HG03060 (cell line): ENCODE measurements around the gene ANKRD11.
"Not testable (repeated sequence)": the region's sequence is repeated elsewhere in the genome, so short reads cannot be mapped to it uniquely, and the experiment has no call there.

Source experiments
- ATAC-seq: cut with Tn5 transposase; IDR thresholded peaks from one replicate; pipeline ENCODE4 v1.9.1; 2021; ENCODE audit warnings: low read depth, moderate number of reproducible peaks; ENCODE audit not compliant: unreplicated experiment

ANKRD11 gene

DNA sequence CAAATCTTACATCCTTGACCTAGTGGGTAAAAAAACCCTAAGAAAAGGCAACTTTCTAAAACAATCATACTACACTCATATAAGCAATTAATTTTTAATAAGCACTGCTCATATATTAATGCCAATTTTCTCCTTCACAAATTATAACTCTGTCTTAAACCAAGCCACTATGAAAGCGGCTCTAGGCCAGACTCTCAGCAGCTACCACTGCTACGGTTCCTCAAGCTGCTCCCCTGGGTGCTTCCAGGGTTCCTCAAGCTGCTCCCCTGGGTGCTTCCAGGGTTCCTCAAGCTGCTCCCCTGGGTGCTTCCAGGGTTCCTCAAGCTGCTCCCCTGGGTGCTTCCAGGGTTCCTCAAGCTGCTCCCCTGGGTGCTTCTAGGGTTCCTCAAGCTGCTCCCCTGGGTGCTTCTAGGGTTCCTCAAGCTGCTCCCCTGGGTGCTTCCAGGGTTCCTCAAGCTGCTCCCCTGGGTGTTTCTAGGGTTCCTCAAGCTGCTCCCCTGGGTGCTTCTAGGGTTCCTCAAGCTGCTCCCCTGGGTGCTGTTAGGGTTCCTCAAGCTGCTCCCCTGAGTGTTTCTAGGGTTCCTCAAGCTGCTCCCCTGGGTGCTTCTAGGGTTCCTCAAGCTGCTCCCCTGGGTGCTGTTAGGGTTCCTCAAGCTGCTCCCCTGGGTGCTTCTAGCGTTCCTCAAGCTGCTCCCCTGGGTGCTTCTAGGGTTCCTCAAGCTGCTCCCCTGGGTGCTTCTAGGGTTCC, 35.8 kb downstream of the ANKRD11 start:
- ATAC-seq = not testable (repeated sequence)

DNA sequence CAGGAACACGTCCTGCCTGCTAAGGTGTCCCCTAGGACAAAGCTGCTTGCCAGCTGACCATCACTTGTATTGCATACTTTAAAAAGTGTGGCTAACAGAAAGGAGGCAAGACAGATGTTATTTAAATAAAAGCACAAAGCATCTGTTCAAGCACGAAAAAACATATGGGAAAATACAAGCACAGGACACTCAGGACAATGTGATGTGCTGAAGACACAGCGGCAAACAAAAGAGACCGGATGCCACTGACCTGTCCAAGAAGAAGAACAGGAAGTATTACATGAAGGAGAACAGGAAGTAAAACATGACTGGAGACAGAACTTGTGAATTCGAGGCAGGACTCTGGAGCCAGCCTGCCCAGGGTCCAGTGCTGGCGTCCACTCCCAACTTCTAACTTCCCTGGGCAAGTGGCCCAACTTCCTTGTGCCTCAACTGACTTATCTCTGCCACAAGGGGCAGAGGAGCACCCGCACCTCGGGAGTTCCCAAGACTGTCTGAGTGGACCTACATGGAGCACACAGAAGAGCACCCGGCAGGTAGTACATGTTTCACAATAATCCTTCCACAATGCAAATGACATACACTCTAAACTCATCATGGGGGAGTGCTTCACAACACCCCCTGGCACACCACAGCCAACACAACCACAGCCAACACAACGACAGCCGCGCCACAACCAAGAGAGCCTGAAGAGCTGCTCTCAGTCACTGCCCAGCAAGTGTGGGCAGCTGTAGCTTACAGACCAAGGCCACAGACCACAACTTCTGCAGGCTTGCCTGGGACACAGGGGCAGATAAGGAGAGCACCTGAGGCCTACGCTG, 36.6 kb downstream of the ANKRD11 start:
- ATAC-seq = no peak

DNA sequence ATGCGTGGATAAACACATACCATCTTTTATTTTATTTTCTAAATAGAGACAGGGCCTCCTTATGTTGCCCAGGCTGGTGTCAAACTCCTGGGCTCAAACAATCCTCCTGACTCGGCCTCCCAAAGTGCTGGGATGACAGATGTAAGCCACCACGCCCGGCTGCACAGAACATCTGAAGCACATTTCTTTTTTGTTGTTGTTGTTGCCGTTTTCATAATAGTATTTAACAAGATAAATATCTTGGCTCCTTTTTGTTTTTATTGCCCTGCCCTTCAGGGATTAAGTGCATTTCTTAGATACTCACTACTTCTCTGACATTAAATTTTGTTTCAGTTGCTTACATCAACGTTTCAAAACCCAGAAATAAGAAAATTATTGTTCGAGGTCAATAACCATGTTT, 37.4 kb downstream of the ANKRD11 start:
- no peak for ATAC-seq

DNA sequence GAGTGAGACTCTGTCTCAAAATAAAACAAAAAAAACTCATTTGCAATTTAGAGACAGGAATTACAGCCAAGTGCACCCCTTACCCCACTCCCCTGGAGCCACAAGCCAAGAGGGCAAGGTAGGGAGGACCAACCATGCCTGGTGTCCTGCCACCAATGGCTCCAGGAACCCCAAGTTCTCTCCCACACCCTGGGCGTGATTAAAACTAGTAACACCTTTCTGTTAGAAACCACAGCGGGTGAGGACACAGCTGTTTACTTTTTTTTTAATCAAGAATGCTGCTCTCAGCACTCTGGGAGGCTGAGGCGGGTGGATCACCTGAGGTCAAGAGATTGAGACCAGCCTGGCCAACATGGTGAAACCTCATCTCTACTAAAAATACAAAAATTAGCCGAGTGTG, 38.1 kb downstream of the ANKRD11 start:
- ATAC-seq = no peak

DNA sequence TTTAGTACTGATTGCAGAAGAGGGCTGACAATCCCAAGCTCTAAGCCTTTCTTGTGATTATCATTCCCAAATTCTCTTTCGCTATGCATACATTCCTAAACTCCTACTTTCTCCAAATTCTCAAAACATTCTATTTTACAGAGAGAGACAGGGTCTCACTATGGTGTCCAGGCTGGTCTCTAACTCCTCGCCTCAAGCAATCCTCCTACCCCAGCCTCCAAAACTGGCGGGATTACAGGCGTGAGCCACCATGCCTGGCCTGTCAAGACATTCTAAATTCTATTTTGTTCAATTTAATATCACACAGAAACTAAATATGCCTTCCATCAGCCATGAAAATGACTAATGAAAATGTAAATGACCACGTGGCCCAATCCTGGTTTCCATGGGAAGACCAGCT, 39.8 kb downstream of the ANKRD11 start:
- ATAC-seq = no peak

DNA sequence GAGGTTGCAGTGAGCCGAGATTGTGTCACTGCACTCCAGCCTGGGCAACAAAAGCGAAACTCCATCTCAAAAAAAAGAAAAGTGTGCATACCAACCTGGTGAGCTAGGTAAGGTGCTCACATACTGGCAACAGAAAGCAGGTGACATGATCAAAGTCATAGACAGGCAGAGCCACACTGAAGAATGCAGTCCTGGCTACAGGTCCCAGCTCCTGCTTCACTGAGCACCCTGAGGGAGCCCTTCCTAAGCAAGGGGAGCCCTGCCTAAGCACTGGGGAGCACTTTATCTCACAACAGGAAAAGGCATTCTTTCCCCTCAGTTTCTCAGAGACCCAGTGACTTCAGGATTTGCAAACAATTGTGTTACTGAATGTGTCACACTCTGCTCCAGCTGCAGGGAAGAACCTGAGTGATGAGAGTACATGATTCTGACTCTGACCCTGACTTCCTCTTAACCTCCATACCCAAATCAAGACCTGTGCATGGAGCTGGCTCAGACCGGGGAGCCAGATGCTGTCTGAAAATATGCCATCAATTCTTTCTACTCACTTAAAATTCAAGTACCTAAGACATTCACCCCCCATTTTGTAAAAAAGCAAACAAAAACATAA, 40.5 kb downstream of the ANKRD11 start:
- ATAC-seq = no peak

DNA sequence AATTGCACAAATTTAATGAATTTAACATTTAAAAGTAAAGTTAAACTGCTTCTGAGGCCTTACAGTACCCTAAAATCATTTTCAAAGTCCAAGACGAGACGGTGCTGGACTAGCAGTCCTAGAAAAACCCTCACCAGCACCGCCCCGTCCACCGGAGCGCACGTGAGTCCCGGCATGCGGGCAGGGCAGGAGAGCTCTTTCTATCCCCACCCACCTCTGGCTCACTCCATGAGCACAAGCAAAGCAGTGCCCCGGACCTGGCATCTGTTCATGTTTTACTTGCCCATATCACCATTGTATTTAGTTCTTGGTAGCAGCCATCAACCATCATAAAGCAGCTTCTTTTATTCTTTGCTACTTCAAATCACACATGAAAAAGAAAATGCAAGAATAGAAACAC, 41.7 kb downstream of the ANKRD11 start:
- no peak for ATAC-seq

DNA sequence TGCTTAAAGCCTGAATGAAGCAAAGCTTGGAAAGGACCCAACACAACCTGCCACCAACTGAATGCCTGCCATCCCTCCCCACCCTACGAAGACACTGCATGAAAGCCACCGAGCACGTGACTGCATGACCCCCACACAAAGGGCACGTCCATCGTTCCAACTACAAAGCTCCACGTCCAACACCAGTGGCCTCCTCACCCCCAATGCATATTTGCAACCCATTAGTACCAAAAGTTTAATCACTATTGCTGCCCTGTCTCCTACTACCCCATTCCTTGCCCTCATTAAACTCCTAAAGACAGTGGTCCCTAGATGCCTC, 43.4 kb downstream of the ANKRD11 start:
- no peak for ATAC-seq

DNA sequence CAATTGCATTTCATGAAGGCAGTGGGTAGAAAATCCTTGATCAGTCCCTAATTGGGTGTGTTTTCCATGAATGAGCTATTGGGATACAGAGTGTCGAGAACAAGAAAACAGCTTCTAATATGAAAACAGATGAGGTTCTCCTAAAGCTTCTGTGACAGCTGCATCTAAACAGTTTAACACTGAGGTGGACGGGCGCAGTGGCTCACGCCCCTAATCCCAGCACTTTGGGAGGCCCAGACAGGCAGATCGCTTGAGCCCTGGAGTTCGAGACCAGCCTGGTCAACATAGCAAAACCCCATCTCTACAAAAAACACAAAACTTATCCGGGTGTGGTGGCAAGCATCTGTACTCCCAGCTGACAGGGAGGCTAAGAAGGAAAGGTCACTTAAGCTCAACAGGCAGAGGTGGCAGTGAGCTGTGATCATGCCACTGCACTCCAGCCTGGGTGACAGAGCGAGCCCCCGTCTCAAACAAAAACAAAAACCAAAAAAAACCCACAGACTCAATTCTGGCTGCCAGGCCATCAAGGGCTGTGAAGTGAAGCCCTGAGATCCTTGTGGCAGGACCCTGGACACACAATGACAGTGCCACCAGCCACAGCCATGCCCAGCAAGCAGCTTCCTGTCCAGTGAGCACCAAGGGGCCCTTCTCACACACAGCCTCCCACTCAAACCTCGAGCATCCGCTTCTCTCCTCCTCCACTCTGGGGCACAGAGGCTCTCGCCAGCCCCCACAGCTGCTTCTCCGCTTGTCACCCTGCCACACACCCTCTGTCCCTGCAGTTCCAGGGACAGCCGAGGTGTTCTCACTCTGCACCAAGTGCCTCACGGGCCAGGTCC, 44.0 kb downstream of the ANKRD11 start:
- no peak for ATAC-seq

DNA sequence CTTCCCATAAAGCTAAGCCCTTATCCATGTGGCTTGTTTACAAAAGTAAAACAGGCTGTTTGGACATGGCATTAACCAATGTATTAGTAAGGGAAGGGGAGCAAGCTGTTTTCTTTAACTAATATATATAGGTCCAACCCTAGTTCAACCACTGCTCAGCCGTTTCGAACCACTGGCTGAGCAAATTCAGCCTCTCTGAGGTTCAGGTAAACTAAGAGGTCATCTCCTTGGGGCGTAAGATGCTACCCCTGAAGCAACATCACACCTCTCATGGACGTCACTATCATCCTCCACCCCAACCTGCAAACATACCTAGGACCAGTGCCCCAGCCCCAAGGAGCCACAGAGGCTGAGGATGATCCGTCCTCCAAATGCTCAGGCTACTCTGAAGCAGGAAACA, 45.2 kb downstream of the ANKRD11 start:
- ATAC-seq = no peak

DNA sequence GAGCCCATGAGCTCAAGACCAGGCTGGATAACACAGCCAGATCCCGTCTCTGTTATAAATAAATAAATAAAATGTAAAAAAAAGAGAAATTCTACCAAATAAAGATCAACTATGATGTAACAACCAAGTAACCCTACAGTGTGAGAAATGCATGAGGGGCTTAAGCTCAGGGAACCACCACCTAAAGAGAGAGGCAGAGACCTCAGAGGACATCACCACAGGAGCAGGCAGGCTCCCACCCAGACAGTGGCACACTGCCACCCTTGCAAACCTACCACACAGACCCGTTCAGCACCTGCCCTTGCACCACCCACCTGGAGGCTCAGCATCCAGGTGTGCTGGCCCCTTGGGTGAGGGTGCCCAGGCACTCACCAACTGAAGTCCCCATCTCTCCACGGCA, 45.6 kb downstream of the ANKRD11 start:
- no peak for ATAC-seq

DNA sequence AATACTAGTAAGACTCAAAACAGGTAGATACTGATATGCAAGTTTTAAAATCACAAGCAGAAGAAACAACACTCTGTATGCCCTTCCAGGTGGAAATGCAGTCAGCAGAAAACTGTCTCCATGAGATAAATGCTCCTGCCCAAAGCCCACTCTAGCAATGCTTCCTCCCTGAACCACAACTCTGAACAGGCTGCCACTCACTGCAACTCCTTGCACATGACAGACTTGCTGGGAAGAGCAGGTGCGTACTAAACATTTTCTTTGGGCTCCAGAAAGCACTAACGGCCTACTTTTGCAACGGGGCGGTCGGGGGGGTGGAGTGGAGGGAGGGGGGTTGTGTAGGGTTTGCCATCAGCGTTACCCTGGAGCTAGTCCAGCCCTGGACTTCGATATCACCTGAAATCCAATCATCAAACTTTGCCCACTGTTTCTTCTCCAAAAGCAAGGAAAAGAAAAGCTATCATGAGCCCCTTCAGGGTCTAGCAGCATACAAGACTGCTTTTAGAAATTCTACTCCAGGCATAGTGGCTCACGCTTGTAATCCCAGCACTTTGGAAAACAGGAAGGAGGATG, 46.1 kb downstream of the ANKRD11 start:
- no peak for ATAC-seq

DNA sequence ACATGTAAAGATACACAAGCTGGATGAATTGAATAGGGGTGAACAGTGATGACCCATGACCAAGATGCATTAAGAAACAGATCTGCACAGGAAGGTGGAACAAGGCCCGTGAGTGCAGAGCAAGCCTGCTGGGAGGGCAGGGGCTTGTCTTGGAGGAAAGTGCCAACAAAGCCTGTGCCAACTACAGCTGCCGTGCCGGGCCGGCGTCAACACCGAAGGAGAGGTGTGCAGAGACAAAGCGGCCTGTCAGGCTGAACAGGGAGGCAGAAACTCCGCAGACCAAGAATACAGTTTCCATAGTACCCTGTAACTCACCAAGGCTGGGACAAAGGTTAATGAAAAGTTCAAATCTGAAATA, 46.7 kb downstream of the ANKRD11 start:
- no peak for ATAC-seq

DNA sequence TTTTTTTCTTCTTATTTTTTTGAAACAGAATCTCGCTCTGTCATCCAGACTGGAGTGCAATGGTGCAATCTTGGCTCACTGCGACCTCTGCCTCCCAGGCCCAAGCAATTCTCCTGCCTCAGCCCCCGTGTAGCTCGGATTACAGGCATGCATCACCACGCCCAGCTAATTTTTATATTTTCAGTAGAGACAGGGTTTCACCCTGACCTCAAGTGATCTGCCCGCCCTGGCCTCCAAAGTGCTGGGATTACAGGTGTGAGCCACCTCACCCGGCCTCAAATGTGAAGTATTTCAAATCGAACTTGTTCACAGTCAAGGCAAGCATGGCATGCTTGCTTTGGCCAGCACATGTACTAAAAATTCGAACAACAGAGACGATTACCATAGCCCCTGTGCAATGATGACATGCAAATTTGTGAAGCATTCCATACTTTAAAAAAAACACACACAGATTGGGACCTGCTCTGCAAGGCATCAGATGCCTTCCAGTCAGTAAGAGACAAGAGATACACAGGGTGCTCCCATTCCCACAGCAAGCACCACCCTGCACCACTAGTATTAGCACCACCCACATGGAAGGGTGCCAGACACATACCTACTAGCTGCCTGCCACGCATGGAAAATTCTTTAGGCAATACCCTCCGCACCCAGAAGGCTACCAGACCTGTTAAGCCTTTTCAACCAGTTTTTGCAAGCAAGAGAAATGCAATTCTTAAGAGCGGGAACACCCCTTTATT, 47.2 kb downstream of the ANKRD11 start:
- ATAC-seq = no peak

DNA sequence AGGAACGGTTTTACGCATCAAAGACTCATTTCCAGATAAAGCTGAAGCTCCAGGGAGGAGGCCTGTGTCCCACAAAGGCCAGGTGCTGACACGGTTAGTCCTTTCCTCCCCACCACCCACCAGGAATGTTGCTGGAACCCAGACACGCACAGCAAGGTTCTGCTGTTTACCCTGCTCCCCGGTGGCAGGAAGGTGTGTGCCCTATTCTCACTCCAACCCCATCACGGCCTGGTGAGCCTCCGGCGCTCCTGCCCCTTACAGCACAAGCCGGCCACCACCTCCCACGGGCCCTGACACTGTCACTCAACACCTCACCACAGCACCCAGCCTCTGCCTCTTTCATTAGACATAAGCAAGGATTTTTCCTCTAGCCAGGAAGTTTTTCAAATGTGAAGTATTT, 47.8 kb downstream of the ANKRD11 start:
- ATAC-seq = no peak

DNA sequence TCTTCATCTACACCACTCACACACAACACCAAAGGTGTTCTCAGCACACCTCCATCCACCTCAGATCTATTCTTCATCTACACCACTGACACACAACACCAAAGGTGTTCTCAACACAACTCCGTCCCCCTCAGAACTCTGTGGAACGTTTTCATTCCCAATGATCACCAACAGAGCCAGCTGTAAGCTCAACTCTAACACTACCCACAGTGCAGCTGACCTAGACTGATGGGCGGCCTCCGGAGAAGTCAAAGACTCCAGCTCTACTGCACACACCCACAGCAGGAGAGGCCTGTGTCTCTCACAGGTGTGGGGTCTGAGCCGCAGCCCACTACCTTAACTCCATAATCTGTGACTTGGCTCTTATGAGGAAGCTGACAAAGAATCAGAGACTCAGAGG, 50.7 kb downstream of the ANKRD11 start:
- no peak for ATAC-seq

DNA sequence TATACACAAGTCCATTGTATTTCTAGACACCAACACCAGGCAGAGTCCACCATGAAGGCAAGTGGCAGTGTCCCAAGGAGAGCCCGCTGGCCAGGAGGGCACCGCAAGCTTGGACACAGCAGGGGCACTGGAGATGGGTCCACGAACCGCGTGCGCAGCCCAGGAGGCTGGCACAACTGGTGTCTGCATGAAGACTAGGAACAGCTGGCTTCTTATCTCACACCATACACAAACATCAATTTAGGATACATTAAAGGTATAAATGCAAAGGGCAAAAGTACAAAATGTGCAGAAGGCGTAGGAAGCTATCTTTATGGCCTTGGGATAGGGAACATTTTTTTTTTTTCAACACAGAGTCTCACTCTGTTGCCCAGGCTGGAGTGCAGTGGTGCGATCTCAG, 52.4 kb downstream of the ANKRD11 start:
- ATAC-seq = no peak

DNA sequence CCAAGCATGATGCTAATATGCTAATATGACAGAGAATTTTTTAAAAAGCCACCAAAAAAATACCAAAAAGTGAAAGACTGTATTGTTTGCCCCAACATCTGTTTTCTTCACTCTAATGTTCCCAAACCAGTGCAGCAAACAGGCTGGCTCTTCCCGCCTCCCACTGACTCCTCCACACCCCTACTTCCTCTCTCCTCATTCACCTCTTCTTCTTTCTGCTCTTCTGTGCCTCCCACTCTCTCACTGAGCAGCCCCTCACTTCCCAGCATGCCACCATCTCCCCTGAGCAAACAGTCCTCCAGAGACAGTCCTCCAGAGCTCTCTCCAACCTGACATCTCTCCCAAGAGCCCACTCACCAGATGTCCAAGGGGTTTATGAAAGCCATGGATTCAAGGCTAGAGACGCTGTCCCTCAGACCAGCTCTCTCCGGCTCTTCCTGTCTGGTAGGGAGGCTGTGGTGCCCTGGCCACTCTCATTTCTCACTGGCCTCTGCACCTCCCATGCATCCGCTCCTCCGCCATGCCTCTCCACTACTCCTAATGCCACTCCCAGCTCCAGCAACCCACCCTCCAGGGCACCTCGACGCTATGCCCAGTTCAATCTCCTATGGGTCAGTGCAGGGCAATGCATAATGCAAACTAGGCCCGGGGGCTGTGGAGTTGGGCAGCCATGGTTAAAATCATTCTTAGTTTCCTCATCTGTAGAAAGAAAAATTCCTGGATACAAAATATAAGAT, 52.9 kb downstream of the ANKRD11 start:
- no peak for ATAC-seq

DNA sequence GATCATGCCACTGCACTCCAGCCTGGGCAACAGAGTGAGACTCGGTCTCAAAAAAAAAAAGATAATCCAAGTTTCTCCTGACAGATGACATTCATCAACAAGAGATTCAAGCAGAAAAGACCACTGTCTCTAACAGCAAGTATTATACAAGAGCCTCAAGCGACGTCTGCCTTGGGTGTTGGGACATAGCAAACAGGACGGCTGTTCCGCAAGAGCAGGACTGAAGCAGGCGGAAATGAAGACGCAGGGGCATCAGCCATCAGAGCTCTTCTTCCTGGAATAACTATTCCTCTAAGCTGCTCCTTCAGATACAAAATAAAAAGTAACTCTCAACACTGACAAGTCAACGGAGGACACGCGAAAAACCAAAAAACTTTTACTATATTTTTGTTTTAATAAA, 54.0 kb downstream of the ANKRD11 start:
- no peak for ATAC-seq
